ENCODE data around the gene ASPDH.

Gene ASPDH

DNA sequence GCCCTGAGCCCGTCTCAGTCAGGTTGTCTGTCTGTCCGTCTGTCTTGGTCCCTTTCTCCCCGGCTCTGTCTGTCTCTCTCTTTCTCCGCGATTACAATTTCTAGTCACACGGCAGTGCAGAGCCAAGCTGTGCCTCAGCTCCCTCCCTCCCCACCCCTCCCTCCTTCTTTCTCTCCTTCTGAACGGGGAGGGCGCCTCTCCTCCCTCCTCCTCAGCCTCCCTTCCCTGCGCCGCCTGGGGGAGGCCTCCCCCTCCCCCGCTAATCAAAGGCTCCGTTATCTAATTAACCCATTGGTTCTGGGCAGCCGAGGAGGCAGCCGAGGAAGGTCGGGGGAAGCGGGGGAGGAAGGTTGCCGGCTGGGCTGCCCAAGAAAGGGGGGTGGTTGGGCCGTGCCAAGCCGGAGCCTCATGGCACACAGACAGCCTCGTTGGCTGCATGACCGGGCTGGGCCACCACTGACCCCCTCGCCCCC lies 38.0 kb upstream of the ASPDH start:
- no peak overlapping the region for H3K4me3 ChIP-seq (ENCODE audit: low read depth, low read length)
- no peak for DNase-seq (ENCODE audit: low read depth)
- TF ChIP-seq, protein P1, sequence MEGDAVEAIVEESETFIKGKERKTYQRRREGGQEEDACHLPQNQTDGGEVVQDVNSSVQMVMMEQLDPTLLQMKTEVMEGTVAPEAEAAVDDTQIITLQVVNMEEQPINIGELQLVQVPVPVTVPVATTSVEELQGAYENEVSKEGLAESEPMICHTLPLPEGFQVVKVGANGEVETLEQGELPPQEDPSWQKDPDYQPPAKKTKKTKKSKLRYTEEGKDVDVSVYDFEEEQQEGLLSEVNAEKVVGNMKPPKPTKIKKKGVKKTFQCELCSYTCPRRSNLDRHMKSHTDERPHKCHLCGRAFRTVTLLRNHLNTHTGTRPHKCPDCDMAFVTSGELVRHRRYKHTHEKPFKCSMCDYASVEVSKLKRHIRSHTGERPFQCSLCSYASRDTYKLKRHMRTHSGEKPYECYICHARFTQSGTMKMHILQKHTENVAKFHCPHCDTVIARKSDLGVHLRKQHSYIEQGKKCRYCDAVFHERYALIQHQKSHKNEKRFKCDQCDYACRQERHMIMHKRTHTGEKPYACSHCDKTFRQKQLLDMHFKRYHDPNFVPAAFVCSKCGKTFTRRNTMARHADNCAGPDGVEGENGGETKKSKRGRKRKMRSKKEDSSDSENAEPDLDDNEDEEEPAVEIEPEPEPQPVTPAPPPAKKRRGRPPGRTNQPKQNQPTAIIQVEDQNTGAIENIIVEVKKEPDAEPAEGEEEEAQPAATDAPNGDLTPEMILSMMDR (IDR thresholded peaks at IDR 0.05; ENCODE audit: insufficient read depth, low read depth, low read length, missing control alignments), result no peak

DNA sequence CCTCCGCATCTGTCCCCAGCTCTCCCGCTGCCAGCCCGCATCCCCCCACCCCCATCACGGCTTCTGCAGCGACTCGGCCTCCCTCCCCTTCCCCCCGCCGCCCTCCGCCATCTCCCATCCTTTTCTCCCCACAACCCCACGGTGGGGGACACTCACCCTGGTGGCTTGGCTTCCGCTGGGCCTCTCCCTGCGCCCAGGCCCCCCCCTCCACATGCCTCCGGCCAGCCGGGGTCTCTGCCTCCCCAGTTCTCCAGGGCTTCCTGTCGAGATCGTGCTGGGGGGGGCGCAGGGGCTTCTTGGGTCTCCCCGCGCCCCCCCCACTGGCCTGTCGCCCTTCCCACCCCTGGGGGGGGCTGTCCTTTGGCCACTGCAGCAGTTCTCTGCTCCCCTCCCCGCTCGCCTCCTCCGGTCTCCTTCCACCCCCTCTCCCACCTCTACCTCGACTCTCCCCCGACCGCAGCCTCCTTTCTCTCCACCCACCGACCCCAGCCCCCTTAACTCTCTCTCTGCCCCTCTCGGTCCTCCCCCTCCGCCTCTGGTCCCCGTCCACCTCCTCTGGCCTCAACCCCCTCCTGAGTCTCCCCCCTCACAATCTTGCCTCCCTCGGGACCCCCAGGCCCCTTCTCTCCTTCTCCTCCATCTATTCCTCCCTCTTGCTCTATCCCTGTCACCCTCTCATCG lies 37.5 kb upstream of the ASPDH start:
- H3K4me3 ChIP-seq (ENCODE audit: low read depth, low read length), result no peak overlapping the region
- no peak for DNase-seq (ENCODE audit: low read depth)
- TF ChIP-seq, protein P1 (IDR thresholded peaks at IDR 0.05; ENCODE audit: insufficient read depth, low read depth, low read length, missing control alignments), result no peak

DNA sequence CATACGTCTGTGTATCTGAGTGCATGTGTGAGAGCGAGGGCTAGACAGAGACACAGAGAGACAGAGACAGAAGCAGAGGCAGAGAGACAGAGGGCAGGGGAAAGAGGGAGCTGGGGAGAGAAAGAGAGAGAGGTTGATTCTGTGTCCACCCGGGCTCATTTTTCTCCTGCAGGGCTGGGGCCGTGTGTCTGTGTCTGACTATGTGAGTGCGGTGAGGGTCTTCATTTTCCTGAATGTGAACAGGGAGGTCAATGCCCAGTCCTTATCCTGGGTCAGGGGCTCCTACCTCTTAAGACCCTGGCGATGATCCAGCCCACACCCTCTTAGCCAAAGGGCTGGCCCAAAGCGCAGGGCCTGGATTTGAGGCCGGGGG lies 36.9 kb upstream of the ASPDH start:
- DNase-seq (ENCODE audit: low read depth), result no peak
- no peak overlapping the region for H3K4me3 ChIP-seq (ENCODE audit: low read depth, low read length)
- TF ChIP-seq, protein P1 (IDR thresholded peaks at IDR 0.05; ENCODE audit: insufficient read depth, low read depth, low read length, missing control alignments), result no peak

DNA sequence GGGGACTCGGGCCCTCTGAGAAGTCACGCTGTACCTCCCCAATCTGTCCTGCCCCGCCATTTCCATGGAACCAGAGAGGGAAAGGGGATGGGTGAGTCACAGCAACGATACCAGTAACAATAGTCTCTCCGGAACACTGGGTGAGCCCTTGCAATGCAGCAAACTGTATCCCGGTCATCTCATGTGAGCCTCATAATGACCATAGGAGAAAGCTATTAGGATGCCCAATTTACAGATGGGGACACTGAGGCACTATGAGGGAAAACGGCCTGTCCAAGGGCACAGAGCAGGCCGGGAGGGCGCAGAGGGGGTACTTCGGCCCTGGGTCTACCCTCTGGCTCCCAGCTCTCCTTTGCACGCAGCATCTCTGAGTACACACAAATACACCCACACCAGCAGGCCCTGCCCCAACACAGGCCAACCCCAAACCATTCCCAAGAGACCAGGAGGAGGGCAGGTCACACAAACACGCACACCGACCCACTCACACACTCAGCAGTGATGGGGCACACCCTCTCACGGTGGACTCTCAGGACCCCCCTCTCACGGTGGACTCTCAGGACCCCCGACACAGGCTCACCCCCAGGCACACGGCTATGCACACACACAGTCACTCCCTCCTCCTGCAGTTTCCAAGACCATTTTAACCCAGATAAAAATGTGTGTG lies 36.3 kb upstream of the ASPDH start:
- TF ChIP-seq, protein P1 (IDR thresholded peaks at IDR 0.05; ENCODE audit: insufficient read depth, low read depth, low read length, missing control alignments), result no peak
- no peak overlapping the region for H3K4me3 ChIP-seq (ENCODE audit: low read depth, low read length)
- no peak for DNase-seq (ENCODE audit: low read depth)

DNA sequence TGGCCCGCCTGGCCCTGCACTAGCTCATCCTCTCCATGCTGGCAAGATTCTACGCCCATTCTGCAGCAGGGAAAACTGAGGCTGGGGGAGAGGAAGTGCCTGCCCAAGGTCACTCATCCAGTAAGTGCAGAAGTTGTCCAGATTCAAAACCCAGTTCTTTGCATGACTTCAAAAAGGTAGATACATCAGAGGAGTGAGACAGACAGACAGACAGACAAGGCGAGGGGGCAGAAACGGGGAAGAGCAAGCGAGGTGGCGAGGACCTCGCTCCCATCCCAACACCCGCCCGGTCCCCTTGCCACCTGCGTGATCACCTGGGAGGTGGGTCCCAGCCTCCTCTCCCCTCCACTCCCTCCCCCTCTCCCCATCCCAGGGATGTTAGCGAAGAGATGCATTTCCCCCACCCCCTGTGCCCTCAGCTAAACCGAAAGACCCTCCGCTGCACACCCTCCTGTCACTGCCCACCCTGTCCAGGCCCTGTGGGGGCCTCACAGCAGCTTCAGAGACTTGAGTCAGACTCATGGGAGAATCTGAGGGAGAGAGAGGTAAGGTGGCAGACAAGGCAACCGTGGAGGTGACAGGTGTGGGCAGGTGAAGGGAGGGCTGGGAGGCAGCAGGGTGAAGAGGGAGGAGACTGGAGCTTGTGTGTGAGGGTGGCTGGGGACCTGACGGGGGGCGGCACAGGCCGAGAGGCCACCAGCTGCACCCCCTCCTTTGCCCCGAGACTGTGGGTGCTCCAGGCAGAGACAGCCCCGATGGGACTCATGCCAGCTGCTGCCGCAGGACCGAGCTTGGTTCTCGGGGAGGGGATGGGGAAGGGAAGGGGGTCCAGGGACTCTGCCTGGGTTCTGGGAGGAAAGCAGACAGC lies 35.6 kb upstream of the ASPDH start:
- TF ChIP-seq, protein P1 (IDR thresholded peaks at IDR 0.05; ENCODE audit: insufficient read depth, low read depth, low read length, missing control alignments), result no peak
- no peak for DNase-seq (ENCODE audit: low read depth)

DNA sequence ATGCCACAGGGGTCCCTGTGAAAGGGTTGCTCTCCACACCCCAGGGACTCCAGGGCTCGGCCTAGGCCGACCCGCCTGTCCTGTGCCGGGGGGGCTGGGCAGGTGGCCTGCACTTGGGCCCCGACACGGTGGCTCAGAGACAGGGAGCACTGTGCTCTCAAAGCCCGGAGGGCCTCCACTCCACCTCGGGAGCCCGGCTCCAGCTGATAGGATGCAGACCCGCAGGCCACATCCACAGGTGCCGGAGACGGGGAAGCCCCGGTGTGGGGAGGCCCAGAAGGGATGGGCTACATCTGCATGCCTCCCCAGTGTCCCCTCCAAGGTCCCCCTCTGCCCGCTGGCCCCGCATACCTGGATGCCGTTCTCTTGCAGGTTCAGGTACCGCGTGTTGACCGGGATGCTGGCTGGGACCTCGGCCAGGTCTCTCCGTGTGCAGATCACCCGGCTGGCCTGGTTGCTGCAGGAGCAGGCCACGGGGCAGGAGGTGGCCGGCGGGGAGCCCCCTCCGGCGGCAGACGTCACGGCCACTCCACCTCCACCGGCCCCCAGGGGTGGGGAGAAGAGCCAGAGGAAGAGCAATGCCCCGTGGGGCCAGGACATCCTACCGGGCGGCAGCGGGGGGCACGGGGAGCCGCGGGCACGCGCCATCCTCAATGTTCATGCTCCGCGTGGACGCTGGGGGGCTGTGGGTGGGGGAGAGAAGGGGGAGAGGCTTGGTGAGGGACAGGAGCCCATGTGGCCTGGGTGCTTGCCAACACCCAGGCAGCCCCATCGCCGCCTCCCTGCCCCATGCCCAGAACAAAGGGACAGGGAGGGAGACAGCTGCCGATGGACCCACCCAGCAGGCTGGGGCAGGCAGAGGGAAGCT lies 34.7 kb upstream of the ASPDH start:
- TF ChIP-seq, protein P1 (IDR thresholded peaks at IDR 0.05; ENCODE audit: insufficient read depth, low read depth, low read length, missing control alignments), result no peak
- no peak for DNase-seq (ENCODE audit: low read depth)
- no peak overlapping the region for H3K4me3 ChIP-seq (ENCODE audit: low read depth, low read length)

More for the DNA sequence above, 35.6 kb upstream of the ASPDH start:
- no peak overlapping the region for H3K4me3 ChIP-seq (ENCODE audit: low read depth, low read length)
